B cell (primary cell): ENCODE data around the gene PGA5. TPM values are rescaled to one million over a fixed set of nuclear protein-coding genes. Genes with fewer than 3 reads are reported as not detected.

Experiments
- ATAC-seq: fragments of 200-7000 bp; cut with Tn5 transposase; one replicate; pipeline ENCODE4 v1.10.0; 2021; ENCODE audit warnings: low read depth, mild to moderate bottlenecking, moderate number of reproducible peaks, moderate library complexity
- CTCF ChIA-PET: fragments of 350-600 bp; sonication (Branson Sonifier 250); formaldehyde crosslinking; loops from one replicate; lab custom pipeline; 2021; ENCODE audit warnings: antibody characterized with exemption, inconsistent platforms; lab: Charles Lee
- POLR2A ChIA-PET: fragments of 350-600 bp; sonication (Branson Sonifier 250); formaldehyde crosslinking; loops from one replicate; lab custom pipeline; 2021; ENCODE audit warnings: antibody characterized with exemption; lab: Charles Lee
- DNase-seq: peaks from one replicate; pipeline ENCODE4 v3.0.0; 2013
- H2AFZ ChIP-seq: 2 replicates; pipeline ENCODE4 v1.6.1; 2012; ENCODE audit warnings: mild to moderate bottlenecking, low read depth, low read length; ENCODE audit not compliant: insufficient read depth, poor library complexity, severe bottlenecking
- H3K27ac ChIP-seq, 2 donors: 1 replicate in 1 of 2; 2 replicates in 1 of 2; pipeline ENCODE4 v1.5.1; 2012 to 2013; ENCODE audit warnings: low read length in 2 of 2, mild to moderate bottlenecking in 2 of 2, moderate library complexity in 1 of 2
- H3K27me3 ChIP-seq, 4 experiments: fragments of 200-600 bp in 1 of 4; sonication (generic) in 1 of 4; replicated peaks in 1 of 4; 1 replicate in 2 of 4; 2 replicates in 2 of 4; pipeline versions ENCODE4 v1.6.1 to v1.7.0; 2013 to 2016; ENCODE audit warnings: low read length in 3 of 4, mild to moderate bottlenecking in 2 of 4, mixed read lengths in 1 of 4, moderate library complexity in 1 of 4; ENCODE audit not compliant: insufficient read depth in 4 of 4, control insufficient read depth in 3 of 4; ENCODE audit errors: control extremely low read depth in 1 of 4
- H3K36me3 ChIP-seq, 2 experiments: replicated peaks in 1 of 2; 1 replicate in 1 of 2; 2 replicates in 1 of 2; pipeline versions ENCODE4 v1.6.1 to v1.7.1; 2013; ENCODE audit warnings: low read length in 1 of 2; ENCODE audit not compliant: insufficient read depth in 2 of 2, control insufficient read depth in 1 of 2; ENCODE audit errors: control extremely low read depth in 1 of 2, extremely low read depth in 1 of 2
- H3K4me1 ChIP-seq, 2 donors: fragments of 200-600 bp in 1 of 2; sonication (generic) in 1 of 2; 1 replicate in 1 of 2; 2 replicates in 1 of 2; pipeline versions ENCODE4 v1.5.1 to v1.6.1; 2013 to 2017; ENCODE audit warnings: low read length in 2 of 2; ENCODE audit not compliant: control insufficient read depth in 2 of 2, insufficient read depth in 2 of 2
- H3K4me2 ChIP-seq: replicated peaks from 2 replicates; pipeline ENCODE3; 2012; ENCODE audit warnings: mild to moderate bottlenecking, low read depth, low read length; ENCODE audit not compliant: poor library complexity, severe bottlenecking
- H3K4me3 ChIP-seq, 5 experiments: fragments of 200-600 bp in 1 of 5; sonication (generic) in 1 of 5; 1 replicate in 3 of 5; 2 replicates in 2 of 5; pipeline versions ENCODE4 v1.5.1 to v1.7.0; 2011 to 2016; ENCODE audit warnings: low read length in 4 of 5, mild to moderate bottlenecking in 4 of 5, low read depth in 2 of 5, control low read depth in 1 of 5, moderate library complexity in 1 of 5; ENCODE audit not compliant: insufficient read depth in 1 of 5; ENCODE audit errors: control extremely low read depth in 1 of 5, extremely low read depth in 1 of 5
- H3K79me2 ChIP-seq: fragments of 200-600 bp; sonication (generic); one replicate; pipeline ENCODE4 v1.6.0; 2016; ENCODE audit warnings: low read length; ENCODE audit not compliant: control insufficient read depth, insufficient read depth
- H3K9ac ChIP-seq: fragments of 200-600 bp; sonication (generic); 2 replicates; pipeline ENCODE4 v1.6.1; 2017; ENCODE audit warnings: mild to moderate bottlenecking, low read length, moderate library complexity
- H3K9me3 ChIP-seq, 3 donors: one replicate each; pipeline versions ENCODE4 v1.6.1 to v1.7.1; 2013; ENCODE audit warnings: low read length in 2 of 3; ENCODE audit not compliant: control insufficient read depth in 2 of 3, insufficient read depth in 1 of 3; ENCODE audit errors: control extremely low read depth in 1 of 3
- H4K20me1 ChIP-seq: 2 replicates; pipeline ENCODE4 v1.6.0; 2012; ENCODE audit warnings: mild to moderate bottlenecking, low read length; ENCODE audit not compliant: insufficient read depth, control insufficient read depth, poor library complexity, severe bottlenecking
- H3K27ac Mint-ChIP-seq: one replicate; pipeline ENCODE4 v1.8.0; 2021; ENCODE audit warnings: mixed read lengths
- H3K27me3 Mint-ChIP-seq: one replicate; pipeline ENCODE4 v1.8.0; 2021; ENCODE audit warnings: mixed read lengths
- H3K4me1 Mint-ChIP-seq: one replicate; pipeline ENCODE4 v1.8.0; 2021; ENCODE audit warnings: mixed read lengths
- H3K4me3 Mint-ChIP-seq: one replicate; pipeline ENCODE4 v1.8.0; 2021; ENCODE audit warnings: mixed read lengths
- H3K9me3 Mint-ChIP-seq: one replicate; pipeline ENCODE4 v1.8.0; 2022; ENCODE audit warnings: mixed read lengths; ENCODE audit not compliant: insufficient read depth
- EZH2 ChIP-seq: IDR thresholded peaks from 2 replicates; pipeline ENCODE4 v1.6.1; 2012; ENCODE audit warnings: borderline replicate concordance, low read depth, mild to moderate bottlenecking, moderate library complexity, low read length; ENCODE audit not compliant: insufficient read depth, poor library complexity, severe bottlenecking
- WGBS: methylation state at CpG from one replicate; pipeline ENCODE4 v1.1.5; 2013; ENCODE audit warnings: missing lambda C conversion rate; ENCODE audit not compliant: insufficient coverage; 5-methylcytosine and 5-hydroxymethylcytosine counted together
- intact Hi-C: fragments of 100-400 bp; cut with micrococcal nuclease; formaldehyde crosslinking; loops from one replicate; pipeline ENCODE4 v1.10.0; 2022
- polyA plus RNA-seq: library from polyadenylated mRNA; depleted of rRNA; stranded (reverse); fragments of >200 nt; gene quantifications from 2 replicates; pipeline ENCODE4 v1.2.3, GENCODE V29; 2012
- total RNA-seq, 2 donors: library from RNA; stranded (reverse); fragments of 120-200 nt in 1 of 2; gene quantifications; 1 replicate in 1 of 2; 2 replicates in 1 of 2; pipeline versions ENCODE4 v1.2.3 to v1.2.4, GENCODE V29; 2013 to 2022
- TF ChIP-seq, protein P1 (sequence below): fragments of 200-600 bp; IDR thresholded peaks from one replicate; pipeline ENCODE4 v1.8.0; 2022; ENCODE audit warnings: antibody characterized with exemption, mild to moderate bottlenecking

The PGA5 gene
- total and polyA plus RNA-seq, 2 donors (not counting 1 experiment from before 2014, with no cell fraction given): not detected

DNA sequence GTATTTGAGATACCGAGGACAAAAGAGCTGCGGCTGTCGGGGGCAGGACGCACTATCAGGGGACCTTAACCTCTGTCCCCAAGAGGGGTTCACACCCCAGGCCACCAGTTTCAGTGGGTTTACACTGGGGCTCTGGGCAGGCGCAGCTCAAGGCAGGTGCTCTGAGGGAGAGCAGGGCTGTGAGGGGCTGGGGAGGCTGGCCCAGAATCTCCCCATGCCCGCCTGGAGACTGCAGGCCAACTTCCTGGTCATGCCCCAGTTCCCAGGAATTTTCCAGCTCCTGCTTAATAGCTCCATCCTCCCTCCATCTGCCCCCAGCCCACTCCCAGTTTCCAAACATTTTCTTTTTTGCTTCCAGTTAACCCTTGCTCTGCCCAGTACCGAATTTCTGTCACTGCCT lies 45.3 kb upstream of the PGA5 start:
- ATAC-seq (no peak), DNase-seq (no peak)
- peaks cover 0 to 3% (median 0%) of the 10 kb centered on the region in 4 experiments for H3K27me3 ChIP-seq
- H3K4me2 ChIP-seq: no peak overlapping the region
- no peak overlapping the region for H3K27ac ChIP-seq
- Mint-ChIP-seq H3K27ac (no peak overlapping the region), H3K9me3 (no peaks in the 10 kb centered on the region), H3K4me3 (no peak overlapping the region), H3K4me1 (no peaks in the 10 kb centered on the region), H3K27me3 (peaks cover 28% of the 10 kb centered on the region)
- peaks cover 0 to 3% (median 3%) of the 10 kb centered on the region in 3 donors for H3K9me3 ChIP-seq
- H3K4me1 ChIP-seq: no peaks in the 10 kb centered on the region
- H2AFZ ChIP-seq: no peak overlapping the region
- H3K9ac ChIP-seq: no peak overlapping the region
- intact Hi-C loops: no loop called here
- POLR2A ChIA-PET: no interaction called here
- TF ChIP-seq, protein P1, sequence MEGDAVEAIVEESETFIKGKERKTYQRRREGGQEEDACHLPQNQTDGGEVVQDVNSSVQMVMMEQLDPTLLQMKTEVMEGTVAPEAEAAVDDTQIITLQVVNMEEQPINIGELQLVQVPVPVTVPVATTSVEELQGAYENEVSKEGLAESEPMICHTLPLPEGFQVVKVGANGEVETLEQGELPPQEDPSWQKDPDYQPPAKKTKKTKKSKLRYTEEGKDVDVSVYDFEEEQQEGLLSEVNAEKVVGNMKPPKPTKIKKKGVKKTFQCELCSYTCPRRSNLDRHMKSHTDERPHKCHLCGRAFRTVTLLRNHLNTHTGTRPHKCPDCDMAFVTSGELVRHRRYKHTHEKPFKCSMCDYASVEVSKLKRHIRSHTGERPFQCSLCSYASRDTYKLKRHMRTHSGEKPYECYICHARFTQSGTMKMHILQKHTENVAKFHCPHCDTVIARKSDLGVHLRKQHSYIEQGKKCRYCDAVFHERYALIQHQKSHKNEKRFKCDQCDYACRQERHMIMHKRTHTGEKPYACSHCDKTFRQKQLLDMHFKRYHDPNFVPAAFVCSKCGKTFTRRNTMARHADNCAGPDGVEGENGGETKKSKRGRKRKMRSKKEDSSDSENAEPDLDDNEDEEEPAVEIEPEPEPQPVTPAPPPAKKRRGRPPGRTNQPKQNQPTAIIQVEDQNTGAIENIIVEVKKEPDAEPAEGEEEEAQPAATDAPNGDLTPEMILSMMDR: no peak
- TF ChIP-seq EZH2: no peak
- H4K20me1 ChIP-seq: no peaks in the 10 kb centered on the region
- no peak overlapping the region for H3K4me3 ChIP-seq
- no peaks in the 10 kb centered on the region for H3K36me3 ChIP-seq
- H3K79me2 ChIP-seq: no peaks in the 10 kb centered on the region
- WGBS: 88% methylated on average over 5 of the region's 7 CpGs
- CTCF ChIA-PET: interaction anchor here (1.2 kb wide), 1 partner anchor 9 kb away, joined by 3 read pairs; no protein-coding TSS in a partner anchor

DNA sequence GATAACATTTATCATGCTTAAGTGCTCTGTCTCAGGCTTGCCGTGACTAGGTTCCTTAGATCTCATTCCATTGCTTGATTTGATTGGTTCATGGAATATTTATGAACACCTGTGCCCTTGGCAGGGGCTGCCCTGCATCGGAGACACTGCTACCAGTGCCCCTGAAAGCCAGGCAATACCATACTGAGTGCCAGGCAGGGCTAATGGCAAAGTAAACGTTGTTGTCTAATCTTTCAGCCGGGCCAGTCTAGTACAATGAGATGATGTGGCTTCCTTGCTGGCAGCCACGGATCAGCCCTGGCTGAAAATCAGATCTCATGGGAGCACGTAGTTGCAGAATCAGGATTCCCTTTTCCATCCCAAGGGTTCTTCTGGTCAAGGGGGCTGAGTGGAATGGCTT lies 42.6 kb upstream of the PGA5 start:
- Histone ChIP-seq H3K27me3 (peaks cover 0 to 3% (median 0%) of the 10 kb centered on the region in 4 experiments), H3K4me3 (no peak overlapping the region), H3K4me2 (no peak overlapping the region), H3K9ac (no peak overlapping the region), H2AFZ (no peak overlapping the region), H3K4me1 (no peaks in the 10 kb centered on the region), H3K9me3 (peaks cover 0 to 3% (median 0%) of the 10 kb centered on the region in 3 donors), H3K27ac (no peak overlapping the region), H3K36me3 (no peaks in the 10 kb centered on the region), H3K79me2 (no peaks in the 10 kb centered on the region), H4K20me1 (no peaks in the 10 kb centered on the region)
- Mint-ChIP-seq H3K4me1 (no peaks in the 10 kb centered on the region), H3K4me3 (no peak overlapping the region), H3K27ac (no peak overlapping the region), H3K9me3 (no peaks in the 10 kb centered on the region), H3K27me3 (peaks cover 35% of the 10 kb centered on the region)
- CTCF ChIA-PET: interaction anchor here (0.6 kb wide), 1 partner anchor 10 kb away, joined by 3 read pairs; no protein-coding TSS in a partner anchor
- TF ChIP-seq, protein P1: no peak
- no peak for TF ChIP-seq EZH2
- 91% methylated on average over 4 of the region's 6 CpGs for WGBS
- intact Hi-C loops: no loop called here
- POLR2A ChIA-PET: no interaction called here
- DNase-seq (no peak), ATAC-seq (no peak)
